GM12878 (cell line): ENCODE data around the gene ISCA2. TPM values are rescaled to one million over a fixed set of nuclear protein-coding genes. Genes with fewer than 3 reads are reported as not detected.

ENCODE experiments used
- ATAC-seq: fragments of 200-7000 bp; cut with Tn5 transposase; 3 replicates; pipeline ENCODE4 v1.9.1; 2020; ENCODE audit warnings: mild to moderate bottlenecking, moderate library complexity
- BruUV-seq: library from RNA; stranded (reverse); fragments of 400-500 nt; replicated peaks from 2 replicates; lab custom pipeline; 2021; lab: Mats Ljungman, UMichigan
- CTCF ChIA-PET: fragments of 300-600 bp; sonication (Branson Sonifier 250); formaldehyde crosslinking; extraction: SDS; loops from one replicate; lab custom pipeline; 2021; ENCODE audit warnings: inconsistent platforms; lab: Yijun Ruan, JAX
- POLR2A ChIA-PET: fragments of 350-600 bp; formaldehyde crosslinking; extraction: SDS; loops from one replicate; lab custom pipeline; 2021; ENCODE audit warnings: inconsistent platforms; lab: Charles Lee
- RAD21 ChIA-PET: fragments of 300-600 bp; sonication (Branson Sonifier 250); formaldehyde crosslinking; loops from one replicate; lab custom pipeline; 2023; ENCODE audit warnings: antibody characterized with exemption; ENCODE audit not compliant: unreplicated experiment; lab: Charles Lee
- SMC1A ChIA-PET: fragments of 300-600 bp; sonication (Branson Sonifier 250); formaldehyde crosslinking; loops from one replicate; lab custom pipeline; 2023; ENCODE audit not compliant: unreplicated experiment, uncharacterized antibody; lab: Charles Lee
- DNase-seq: peaks from one replicate; pipeline ENCODE4 v3.0.0-alpha.2; 2011; ENCODE audit warnings: low read depth, low spot score
- FAIRE-seq: peaks from 3 replicates; lab custom pipeline; 2011; peaks lifted over from hg19 to GRCh38; lab: Jason Lieb, UNC
- H2AFZ ChIP-seq: 2 replicates; pipeline ENCODE4 v1.6.0; 2011; ENCODE audit warnings: low read depth, low read length, control low read depth; ENCODE audit not compliant: control insufficient read depth
- H3K27ac ChIP-seq: 2 replicates; pipeline ENCODE4 v1.5.1; 2011; ENCODE audit warnings: control low read depth; ENCODE audit not compliant: control insufficient read depth, insufficient read depth
- H3K27me3 ChIP-seq, 2 experiments: replicated peaks in 1 of 2; 2 replicates each; pipeline versions ENCODE4 v1.6.0 to v1.6.1; 2011; ENCODE audit warnings: low read length in 1 of 2; ENCODE audit not compliant: control insufficient read depth in 2 of 2, insufficient read depth in 2 of 2
- H3K36me3 ChIP-seq, 2 experiments: 2 replicates each; pipeline ENCODE4 v1.5.1; 2011; ENCODE audit warnings: low read length in 1 of 2; ENCODE audit not compliant: control insufficient read depth in 2 of 2, insufficient read depth in 2 of 2
- H3K4me1 ChIP-seq: 2 replicates; pipeline ENCODE4 v1.6.1; 2011; ENCODE audit warnings: mild to moderate bottlenecking, low read length, moderate library complexity, mixed read lengths; ENCODE audit not compliant: control insufficient read depth, insufficient read depth
- H3K4me2 ChIP-seq: 2 replicates; pipeline ENCODE4 v1.6.0; 2011; ENCODE audit warnings: control low read depth; ENCODE audit not compliant: control insufficient read depth, insufficient read depth
- H3K4me3 ChIP-seq: fragments of 200-600 bp; sonication (generic); 2 replicates; pipeline ENCODE4 v1.5.1; 2016
- H3K79me2 ChIP-seq: 2 replicates; pipeline ENCODE4 v1.6.0; 2011; ENCODE audit warnings: low read length; ENCODE audit not compliant: control insufficient read depth, insufficient read depth
- H3K9ac ChIP-seq: 2 replicates; pipeline ENCODE4 v1.8.0; 2011; ENCODE audit warnings: low read length, control low read depth, mixed read lengths; ENCODE audit not compliant: control insufficient read depth, insufficient read depth
- H3K9me3 ChIP-seq: replicated peaks from 3 replicates; pipeline ENCODE4 v1.5.1; 2011; ENCODE audit warnings: mild to moderate bottlenecking, low read length; ENCODE audit not compliant: control insufficient read depth, insufficient read depth
- H4K20me1 ChIP-seq: 2 replicates; pipeline ENCODE4 v1.6.0; 2011; ENCODE audit not compliant: control insufficient read depth, insufficient read depth
- ATF7 ChIP-seq: fragments of 450-650 bp; IDR thresholded peaks from 2 replicates; pipeline ENCODE4 v1.6.1; 2016; ENCODE audit warnings: low read depth, mild to moderate bottlenecking
- FOXK2 ChIP-seq: fragments of 450-650 bp; IDR thresholded peaks from 2 replicates; pipeline ENCODE4 v1.6.1; 2017; ENCODE audit warnings: mild to moderate bottlenecking, moderate library complexity
- KDM1A ChIP-seq: fragments of 200-600 bp; sonication (generic); IDR thresholded peaks from 2 replicates; pipeline ENCODE4 v1.6.1; 2016; ENCODE audit warnings: borderline replicate concordance
- MYB ChIP-seq: fragments of 150-350 bp; IDR thresholded peaks from 2 replicates; pipeline ENCODE4 v1.6.1; 2014; ENCODE audit warnings: mild to moderate bottlenecking, low read depth, low read length, borderline replicate concordance
- NFIC ChIP-seq: IDR thresholded peaks from 2 replicates; pipeline ENCODE4 v1.6.1; 2012; ENCODE audit warnings: low read depth, mild to moderate bottlenecking, inconsistent platforms, low read length, moderate library complexity
- NFXL1 ChIP-seq: fragments of 450-650 bp; IDR thresholded peaks from 2 replicates; pipeline ENCODE4 v1.6.1; 2017; ENCODE audit warnings: antibody characterized with exemption, mild to moderate bottlenecking, borderline replicate concordance
- RAD51 ChIP-seq: fragments of 450-650 bp; IDR thresholded peaks from 2 replicates; pipeline ENCODE4 v1.6.1; 2016; ENCODE audit warnings: moderate library complexity, mild to moderate bottlenecking, inconsistent platforms
- SMARCA5 ChIP-seq: fragments of 450-650 bp; IDR thresholded peaks from 2 replicates; pipeline ENCODE4 v1.6.1; 2017; ENCODE audit warnings: mild to moderate bottlenecking
- SPI1 ChIP-seq: IDR thresholded peaks from 2 replicates; pipeline ENCODE4 v1.6.1; 2011; ENCODE audit warnings: low read depth, mild to moderate bottlenecking, low read length, moderate library complexity, borderline replicate concordance; ENCODE audit not compliant: insufficient read depth
- YY1 ChIP-seq: IDR thresholded peaks from 2 replicates; pipeline ENCODE4 v1.6.1; 2011; ENCODE audit warnings: low read depth, mild to moderate bottlenecking, low read length
- WGBS: methylation state at CpG from one replicate; pipeline ENCODE4 v1.1.6; 2016; ENCODE audit warnings: low lambda C conversion rate; ENCODE audit not compliant: insufficient replicate concordance, insufficient coverage; ENCODE audit errors: missing lambda C conversion rate; 5-methylcytosine and 5-hydroxymethylcytosine counted together
- in situ Hi-C: fragments of 300-500 bp; cut with MboI; formaldehyde crosslinking; loops from 9 replicates; pipeline ENCODE4 v1.14.3; 2018; ENCODE audit warnings: mixed read lengths
- intact Hi-C: fragments of 100-400 bp; cut with micrococcal nuclease; formaldehyde crosslinking; loops from one replicate; pipeline ENCODE4 v1.14.2; 2022; ENCODE audit not compliant: unreplicated experiment
- polyA plus RNA-seq, 11 experiments: library from polyadenylated mRNA; depleted of rRNA in 4 of 11; unstranded in 6 of 11; stranded (reverse) in 5 of 11; fragments of >200 nt; fragmentation: Nextera tagmentation in 4 of 11; fragmentation: Illumina TruSeq in 1 of 11; extraction: Ambion mirVana in 4 of 11; extraction: Trizol in 1 of 11; gene quantifications; 1 replicate in 1 of 11; 2 replicates in 10 of 11; pipeline versions ENCODE4 v1.2.1 to v1.2.3, GENCODE V29; 2011 to 2016; ENCODE audit warnings: inconsistent platforms in 2 of 11, missing spikeins in 2 of 11, low read depth in 1 of 11
- total RNA-seq, 4 experiments: library from RNA; depleted of rRNA in 3 of 4; stranded (reverse); fragments of >200 nt in 3 of 4; fragmentation: Illumina TruSeq in 1 of 4; extraction: Trizol in 1 of 4; gene quantifications; 2 replicates each; pipeline versions ENCODE4 v1.2.1 to v1.2.3, GENCODE V29; 2013 to 2021
- TF ChIP-seq, protein P1 (sequence below): fragments of 450-650 bp; IDR thresholded peaks from 2 replicates; pipeline ENCODE4 v1.6.1; 2017; ENCODE audit warnings: borderline replicate concordance

ISCA2 gene
- total and polyA plus RNA-seq, 10 of the 15 experiments (the other 5 are each of a cell fraction or from before 2014, with no cell fraction given): 7.5 to 116 (median 32.5) TPM

- no peaks in the 10 kb centered on the region for H4K20me1 ChIP-seq
- TF ChIP-seq YY1 (no peak), FOXK2 (no peak), ATF7 (no peak), SPI1 (peak; percentile 76; the same call in 1 of the 2 replicates), SMARCA5 (peak; percentile 66; the same call in 1 of the 2 replicates), NFIC (no peak), KDM1A (no peak), MYB (no peak), RAD51 (no peak), NFXL1 (no peak)
- TF ChIP-seq, protein P1, sequence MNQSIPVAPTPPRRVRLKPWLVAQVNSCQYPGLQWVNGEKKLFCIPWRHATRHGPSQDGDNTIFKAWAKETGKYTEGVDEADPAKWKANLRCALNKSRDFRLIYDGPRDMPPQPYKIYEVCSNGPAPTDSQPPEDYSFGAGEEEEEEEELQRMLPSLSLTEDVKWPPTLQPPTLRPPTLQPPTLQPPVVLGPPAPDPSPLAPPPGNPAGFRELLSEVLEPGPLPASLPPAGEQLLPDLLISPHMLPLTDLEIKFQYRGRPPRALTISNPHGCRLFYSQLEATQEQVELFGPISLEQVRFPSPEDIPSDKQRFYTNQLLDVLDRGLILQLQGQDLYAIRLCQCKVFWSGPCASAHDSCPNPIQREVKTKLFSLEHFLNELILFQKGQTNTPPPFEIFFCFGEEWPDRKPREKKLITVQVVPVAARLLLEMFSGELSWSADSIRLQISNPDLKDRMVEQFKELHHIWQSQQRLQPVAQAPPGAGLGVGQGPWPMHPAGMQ: no peak
- SMC1A ChIA-PET: no interaction called here
- no peaks in the 10 kb centered on the region for H3K36me3 ChIP-seq
- H3K9me3 ChIP-seq: no peaks in the 10 kb centered on the region
- no TSS peak for BruUV-seq
- no peak overlapping the region for H3K4me2 ChIP-seq
- no peak overlapping the region for H3K27ac ChIP-seq
- intact Hi-C loops (no loop called here), in situ Hi-C loops (no loop called here)
- no peak overlapping the region for H3K9ac ChIP-seq
- POLR2A ChIA-PET: no interaction called here
- CTCF ChIA-PET: no interaction called here
- no peak overlapping the region for H2AFZ ChIP-seq
- H3K4me3 ChIP-seq: no peak overlapping the region
- no peaks in the 10 kb centered on the region for H3K4me1 ChIP-seq
- 50% methylated on average over 2 of the region's 2 CpGs for WGBS
- RAD21 ChIA-PET: no interaction called here
- ATAC-seq (peak; percentile 85), FAIRE-seq (no peak), DNase-seq (no peak)
- no peaks in the 10 kb centered on the region for H3K27me3 ChIP-seq
- H3K79me2 ChIP-seq: no peaks in the 10 kb centered on the region
These were observed 21.0 kb upstream of the ISCA2 start for GRCh38 chr14:74472601-74473000.
